Motor neuron (in vitro differentiated cells): ENCODE measurements around the gene INPP4A. TPM values are rescaled to one million over a fixed set of nuclear protein-coding genes. Genes with fewer than 3 reads are reported as not detected.

Experiments used
- ATAC-seq, 8 experiments: fragments of 200-7000 bp; cut with Tn5 transposase; replicated peaks in 6 of 8; 2 replicates each; pipeline ENCODE4 v1.8.0; 2021; ENCODE audit warnings: mild to moderate bottlenecking in 8 of 8, moderate library complexity in 8 of 8
- H3K27ac ChIP-seq, 2 donors: fragments of 250-450 bp; sonication (Bioruptor Pico); 2 replicates each; pipeline ENCODE4 v1.9.0; 2021; ENCODE audit warnings: antibody characterized with exemption in 2 of 2, mild to moderate bottlenecking in 2 of 2, moderate library complexity in 1 of 2
- H3K4me1 ChIP-seq, 2 donors: fragments of 250-450 bp; sonication (Bioruptor Pico); replicated peaks in 1 of 2; 2 replicates each; pipeline ENCODE4 v1.6.1; 2021; ENCODE audit warnings: antibody characterized with exemption in 2 of 2, mild to moderate bottlenecking in 2 of 2, moderate library complexity in 1 of 2
- H3K4me3 ChIP-seq, 5 donors: fragments of 250-450 bp; sonication (Bioruptor Pico); 2 replicates each; pipeline ENCODE4 v1.9.0; 2021; ENCODE audit warnings: antibody characterized with exemption in 5 of 5, mild to moderate bottlenecking in 5 of 5, moderate library complexity in 4 of 5
- WGBS, 10 experiments: fragments of 450-650 bp; shearing (Covaris generic); methylation state at CpG; one replicate each; pipeline ENCODE4 v1.0.0; 2022; 5-methylcytosine and 5-hydroxymethylcytosine counted together
- in situ Hi-C, 9 experiments: fragments of 400-800 bp; cut with MboI; loops; one replicate each; pipeline ENCODE4 v1.15.0; 2021; ENCODE audit warnings: low sequenced_read_pairs in 9 of 9, low pct_unique_long_range_greater_than_20kb in 2 of 9; ENCODE audit not compliant: unreplicated experiment in 9 of 9
- total RNA-seq, 8 experiments: library from RNA; unstranded; fragments of 300-600 nt; gene quantifications; 2 replicates each; pipeline versions ENCODE4 v1.2.3 to v1.2.4, GENCODE V29; 2022

Gene INPP4A
- total RNA-seq, 8 experiments from 2014 or later = 24.2 to 111 (median 31.1) TPM

- Histone ChIP-seq H3K4me1 (no peaks in the 10 kb centered on the region), H3K4me3 (no peak overlapping the region), H3K27ac (no peak overlapping the region)
- in situ Hi-C loops = loop anchor here in 4 of 9 experiments (25.0 kb wide), 1 partner anchor 428 kb away; no protein-coding TSS in a partner anchor
- ATAC-seq = peak in 3 of 8 experiments; percentile 61 to 87 (median 86)
- WGBS, 10 experiments = 44 to 100% (median 78%) methylated on average over 1 to 6 of the region's 9 CpGs; no CpG with 5 or more reads in 2 of the 10 experiments
Observed at GRCh38 chr2:98634406-98635092, 189.9 kb downstream of the INPP4A start.

GRCh38 chr2:98637401-98638147 is 192.9 kb downstream of the INPP4A start:
- no peaks in the 10 kb centered on the region for H3K4me1 ChIP-seq
- 29 to 93% (median 82%) methylated on average over 1 to 10 of the region's 10 CpGs for WGBS, 10 experiments
- in situ Hi-C loops = loop anchor here in 4 of 9 experiments (25.0 kb wide), 1 partner anchor 425 kb away; no protein-coding TSS in a partner anchor
- H3K4me3 ChIP-seq = no peak overlapping the region
- ATAC-seq = peak in 2 of 8 experiments; percentile 14 to 37
- H3K27ac ChIP-seq = no peak overlapping the region

DNA sequence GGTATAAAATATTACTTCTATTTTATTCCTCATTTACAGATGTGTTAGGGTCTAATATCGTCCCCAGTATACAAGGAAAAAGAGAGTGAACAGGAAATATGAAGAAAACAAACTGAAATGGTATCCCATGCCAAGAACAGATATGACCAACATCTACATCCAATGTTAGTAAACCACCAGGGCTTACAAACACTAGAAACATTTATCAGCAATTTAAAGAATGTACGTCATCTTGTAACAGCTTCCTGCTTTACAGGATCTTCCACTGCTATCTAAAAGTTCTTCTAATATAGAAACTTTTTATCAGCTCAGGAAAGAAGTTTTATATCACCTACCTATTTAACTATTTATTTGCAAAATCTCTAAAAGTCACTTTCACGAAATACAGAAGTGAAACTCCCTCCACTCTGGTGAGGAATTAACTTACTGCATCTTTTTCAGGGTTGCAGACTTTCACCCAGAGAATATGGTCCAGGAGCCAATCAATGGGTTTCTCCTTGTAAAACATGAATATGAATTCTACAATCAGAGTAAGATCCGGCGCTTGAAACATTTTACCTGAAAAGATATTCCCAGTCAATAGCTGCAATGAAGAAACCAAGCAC is 198.9 kb downstream of the INPP4A start:
- in situ Hi-C loops = loop anchor here in 5 of 9 experiments (10.0 to 25.0 kb wide), 3 partner anchors 191 to 421 kb away; no protein-coding TSS in a partner anchor

More for the DNA sequence above, 198.9 kb downstream of the INPP4A start:
- no peak for ATAC-seq
- no peak overlapping the region for H3K4me3 ChIP-seq
- 58 to 100% (median 79%) methylated on average over 4 to 5 of the region's 5 CpGs; no CpG with 5 or more reads in 2 of the 10 experiments for WGBS, 10 experiments
- H3K27ac ChIP-seq = no peak overlapping the region
- H3K4me1 ChIP-seq = no peaks in the 10 kb centered on the region

Other genes starting within 250 kb of the INPP4A start
- 10 to 100 TPM in 1 of 8 experiments, 1 to 10 TPM in 7; 1.1 to 13.5 (median 3.1) TPM for gene CNGA3, start 98.4 kb upstream of the INPP4A start, total RNA-seq
- 10 to 100 TPM; 31.4 to 68.5 (median 38.4) TPM for gene COA5, start 163.7 kb downstream of the INPP4A start, total RNA-seq
- 10 to 100 TPM; 28.8 to 74.0 (median 39.4) TPM for gene UNC50, start 163.7 kb downstream of the INPP4A start, total RNA-seq